IPS-NIHi11 (cell line): Measurements from ENCODE around the gene LIMK2.
"Not testable (repeated sequence)": the region's sequence is repeated elsewhere in the genome, so short reads cannot be mapped to it uniquely, and the experiment has no call there.

Source experiments
- DNase-seq: peaks from one replicate; pipeline ENCODE4 v3.0.0; 2012; ENCODE audit warnings: mixed read lengths, low spot score

Gene LIMK2

DNA sequence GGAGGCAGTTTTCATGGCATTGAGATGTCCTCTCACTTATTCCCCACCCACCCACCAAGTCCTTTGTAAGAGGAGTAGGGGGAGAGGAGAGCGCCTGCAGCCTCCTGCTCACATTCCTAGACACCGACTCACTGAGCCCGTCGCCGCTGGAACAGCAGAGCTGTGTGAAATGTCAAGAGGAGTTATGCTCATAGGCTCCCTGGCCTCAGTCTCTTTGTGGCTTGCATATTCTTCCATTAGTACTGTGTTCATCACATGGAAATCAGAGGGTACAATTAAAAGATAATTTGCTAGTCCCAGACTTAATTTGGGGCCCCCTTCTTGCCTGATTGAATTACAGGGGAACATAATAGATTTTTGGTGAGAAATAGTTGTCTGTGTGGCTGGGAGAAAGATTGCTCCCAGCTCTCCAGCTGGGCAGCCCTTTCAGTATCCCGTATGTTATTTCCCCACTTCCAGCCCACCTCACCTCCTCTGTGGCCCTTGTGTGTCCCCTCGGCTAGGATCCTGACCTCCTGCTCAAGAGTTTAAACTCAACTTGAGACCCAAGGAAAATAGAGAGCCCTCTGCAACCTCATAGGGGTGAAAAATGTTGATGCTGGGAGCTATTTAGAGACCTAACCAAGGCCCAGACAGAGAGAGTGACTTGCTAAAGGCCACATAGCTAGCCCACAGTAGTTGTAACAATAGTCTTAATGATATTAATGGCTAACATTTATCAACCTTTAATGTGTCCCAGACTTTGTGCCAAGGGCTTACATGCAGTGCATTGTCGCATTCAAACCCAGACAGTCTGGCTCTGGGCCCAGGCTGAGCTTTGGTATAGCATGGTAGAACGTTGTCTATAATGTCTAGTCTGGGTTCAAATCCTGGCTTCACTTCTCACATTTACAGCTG, 32.2 kb downstream of the LIMK2 start:
- peak; percentile 71 for DNase-seq

DNA sequence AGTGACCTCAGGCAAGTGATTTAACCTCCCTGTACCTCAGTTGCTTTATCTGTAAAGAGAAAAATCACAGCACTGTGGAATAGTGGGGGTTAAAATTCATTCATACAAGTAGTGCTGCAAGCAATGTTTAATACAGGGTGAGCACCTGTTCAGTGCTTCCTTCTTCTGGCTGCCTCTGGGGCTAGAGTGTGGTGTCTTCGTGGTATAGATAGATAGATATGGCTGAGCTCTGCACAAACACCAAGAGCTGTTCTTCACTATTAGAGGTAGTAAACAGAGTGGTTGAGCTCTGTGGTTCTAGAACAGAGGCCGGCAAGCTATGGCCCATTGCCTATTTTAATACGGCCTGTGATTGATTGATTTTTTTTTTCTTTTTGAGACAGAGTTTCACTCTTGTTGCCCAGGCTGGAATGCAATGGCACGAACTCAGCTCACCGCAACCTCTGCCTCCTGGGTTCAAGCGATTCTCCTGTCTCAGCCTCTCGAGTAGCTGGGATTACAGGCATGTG, 32.9 kb downstream of the LIMK2 start:
- DNase-seq = no peak

GRCh38 chr22:31245998-31246397, 33.9 kb downstream of the LIMK2 start:
- DNase-seq = not testable (repeated sequence)

DNA sequence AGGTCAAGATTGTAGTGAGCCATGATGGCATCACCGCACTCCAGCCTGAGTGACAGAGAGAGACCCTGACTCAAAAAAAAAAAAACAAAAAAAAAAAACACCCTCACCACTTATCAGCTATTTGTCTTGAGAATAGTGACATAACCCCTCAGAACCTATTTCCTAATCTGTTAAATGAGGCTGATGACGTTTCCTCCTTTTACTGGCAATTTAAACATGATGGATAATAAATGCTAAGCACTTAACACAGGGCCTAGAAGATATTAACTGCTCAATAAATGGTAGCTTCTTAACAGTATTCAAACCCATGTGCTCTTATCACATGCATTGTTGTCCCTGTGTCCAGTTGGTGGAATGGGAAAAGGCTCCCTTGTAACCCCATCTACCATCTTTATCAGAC, 34.6 kb downstream of the LIMK2 start:
- no peak for DNase-seq

GRCh38 chr22:31247726-31248125, 35.6 kb downstream of the LIMK2 start:
- DNase-seq = peak; percentile 34

DNA sequence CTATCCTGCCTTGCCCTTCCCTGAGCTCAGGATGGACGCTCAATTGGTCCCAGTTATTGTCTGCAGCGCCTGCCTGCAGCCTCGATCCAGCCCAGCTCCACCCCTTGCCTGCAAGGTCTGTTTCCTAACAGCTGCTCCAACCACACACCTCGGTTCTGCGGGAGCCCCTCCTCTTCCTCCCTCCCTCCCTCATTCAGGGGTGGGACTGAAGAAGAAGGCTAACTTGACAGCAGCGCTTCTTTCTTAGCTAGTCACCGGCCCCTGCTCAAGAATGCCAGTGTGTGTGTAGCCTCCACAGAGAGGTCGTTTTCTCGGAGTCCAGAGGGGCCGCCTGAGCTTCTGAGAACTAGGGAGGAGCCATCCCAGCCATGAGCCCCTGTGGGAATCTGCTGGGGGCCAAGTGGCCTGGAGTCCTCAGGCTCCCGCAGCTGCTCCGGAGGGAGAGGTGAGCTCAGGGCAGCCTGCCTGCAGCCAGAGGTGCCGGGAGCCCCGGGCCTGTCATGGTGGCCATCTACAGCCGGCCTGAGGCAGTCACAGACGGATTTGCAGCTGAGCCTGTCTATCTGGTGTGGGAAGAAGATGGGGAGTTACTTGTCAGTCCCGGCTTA, 36.1 kb downstream of the LIMK2 start:
- peak; percentile 87 for DNase-seq

GRCh38 chr22:31248965-31249958, 37.2 kb downstream of the LIMK2 start:
- DNase-seq = no peak

- no peak for DNase-seq
Observed at GRCh38 chr22:31250740-31251600, 38.9 kb downstream of the LIMK2 start.

GRCh38 chr22:31253949-31254348, 41.9 kb downstream of the LIMK2 start:
- peak; percentile 56 for DNase-seq

- DNase-seq = no peak
Observed at GRCh38 chr22:31259798-31260473, 47.8 kb downstream of the LIMK2 start.

- no peak for DNase-seq
Observed at GRCh38 chr22:31260474-31260856, 48.4 kb downstream of the LIMK2 start.

- no peak for DNase-seq
Observed at GRCh38 chr22:31262312-31263133, 50.4 kb downstream of the LIMK2 start.

- DNase-seq = no peak
Observed at GRCh38 chr22:31263896-31264640, 52.0 kb downstream of the LIMK2 start.

DNA sequence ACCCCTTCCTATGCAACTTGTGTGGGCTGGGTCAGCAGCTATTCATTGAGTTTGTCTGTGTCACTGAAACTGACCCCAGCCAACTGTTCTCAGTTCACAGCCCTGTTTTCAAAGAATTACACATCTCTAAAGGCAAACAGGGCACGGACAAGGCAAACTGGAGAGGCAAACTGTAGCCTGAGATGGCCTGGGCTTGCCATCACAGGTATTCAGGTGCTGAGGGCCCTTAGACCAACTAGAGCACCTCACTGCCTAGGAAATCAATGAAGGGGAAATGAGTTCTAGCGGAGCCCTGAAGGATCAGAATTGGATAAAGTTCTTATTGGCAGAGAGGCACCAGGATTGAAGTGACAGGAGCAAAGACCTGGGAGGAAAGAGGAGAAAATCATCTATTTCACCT, 56.2 kb downstream of the LIMK2 start:
- no peak for DNase-seq

GRCh38 chr22:31269892-31270579, 57.9 kb downstream of the LIMK2 start:
- peak; percentile 46 for DNase-seq

DNA sequence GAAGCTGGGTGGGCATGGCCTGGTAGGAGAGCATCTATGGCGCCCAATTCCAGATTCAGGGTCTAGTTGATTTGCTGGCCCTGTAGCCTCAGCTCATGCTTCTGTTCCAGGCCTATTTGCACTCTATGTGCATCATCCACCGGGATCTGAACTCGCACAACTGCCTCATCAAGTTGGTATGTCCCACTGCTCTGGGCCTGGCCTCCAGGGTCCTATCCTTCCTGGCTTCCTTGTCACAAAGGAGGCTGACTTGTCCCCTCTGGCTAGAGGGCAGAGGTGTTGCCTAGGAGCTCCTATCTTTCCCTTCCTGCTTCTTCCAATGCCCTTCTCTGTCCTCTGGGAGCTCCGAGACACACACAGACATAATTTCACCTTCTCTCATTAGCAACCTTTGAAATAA, 58.9 kb downstream of the LIMK2 start:
- DNase-seq = no peak

DNA sequence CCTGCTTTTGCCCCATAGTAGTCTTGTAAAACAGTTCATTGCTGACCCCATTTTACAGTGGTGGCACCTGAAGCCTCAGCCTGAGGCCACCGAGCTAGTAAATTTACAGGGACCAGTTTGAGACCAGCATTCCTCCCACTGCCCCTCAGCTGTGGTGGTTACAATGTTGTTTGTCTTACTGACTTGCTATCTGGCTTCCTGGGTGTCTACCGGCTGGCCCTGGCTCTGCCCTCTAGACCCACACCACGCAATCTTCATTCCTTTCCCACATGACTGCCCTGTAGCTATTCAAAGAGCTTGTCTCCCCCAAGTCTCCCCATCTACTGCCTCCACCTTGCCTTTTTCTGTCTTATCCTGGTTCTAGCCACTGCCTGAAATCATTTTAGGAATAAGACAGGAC, 59.4 kb downstream of the LIMK2 start:
- no peak for DNase-seq
